Panc1 (cell line): ENCODE measurements around the gene ALKBH2.

Experiments
- POLR2AphosphoS5 ChIP-seq: IDR thresholded peaks from 2 replicates; pipeline ENCODE4 v1.6.1; 2012; ENCODE audit warnings: mild to moderate bottlenecking, low read depth, low read length, moderate library complexity
- SIN3A ChIP-seq: IDR thresholded peaks from 2 replicates; pipeline ENCODE4 v1.6.1; 2012; ENCODE audit warnings: low read depth, mild to moderate bottlenecking, low read length, moderate library complexity, borderline replicate concordance; ENCODE audit not compliant: insufficient read depth
- TCF7L2 ChIP-seq: IDR thresholded peaks from 2 replicates; pipeline ENCODE4 v1.6.1; 2011; ENCODE audit warnings: mild to moderate bottlenecking, low read depth, low read length, inconsistent platforms
- TF ChIP-seq, protein P1 (sequence below), 2 experiments: IDR thresholded peaks; 2 replicates each; pipeline ENCODE4 v1.6.1; 2011 to 2012; ENCODE audit warnings: low read depth in 2 of 2, control low read depth in 1 of 2, low read length in 1 of 2, mild to moderate bottlenecking in 1 of 2, moderate library complexity in 1 of 2; ENCODE audit not compliant: insufficient read depth in 1 of 2
- TF ChIP-seq, protein P2 (sequence below): fragments of 450-650 bp; IDR thresholded peaks from 2 replicates; pipeline ENCODE4 v1.5.1; 2017; ENCODE audit warnings: mild to moderate bottlenecking

DNA sequence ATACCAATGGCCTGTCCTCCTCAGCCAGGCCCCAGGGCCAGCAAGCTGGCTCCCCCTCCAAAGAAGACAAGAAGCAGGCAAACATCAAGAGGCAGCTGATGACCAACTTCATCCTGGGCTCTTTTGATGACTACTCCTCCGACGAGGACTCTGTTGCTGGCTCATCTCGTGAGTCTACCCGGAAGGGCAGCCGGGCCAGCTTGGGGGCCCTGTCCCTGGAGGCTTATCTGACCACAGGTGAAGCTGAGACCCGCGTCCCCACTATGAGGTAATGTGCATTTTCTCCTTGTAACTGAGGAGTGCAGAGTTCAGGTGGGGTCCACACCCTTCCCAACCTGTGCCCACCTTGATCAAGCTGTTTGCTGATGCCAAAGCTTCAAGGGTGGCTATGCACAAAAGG is 46.5 kb upstream of the ALKBH2 start:
- TF ChIP-seq, protein P1, sequence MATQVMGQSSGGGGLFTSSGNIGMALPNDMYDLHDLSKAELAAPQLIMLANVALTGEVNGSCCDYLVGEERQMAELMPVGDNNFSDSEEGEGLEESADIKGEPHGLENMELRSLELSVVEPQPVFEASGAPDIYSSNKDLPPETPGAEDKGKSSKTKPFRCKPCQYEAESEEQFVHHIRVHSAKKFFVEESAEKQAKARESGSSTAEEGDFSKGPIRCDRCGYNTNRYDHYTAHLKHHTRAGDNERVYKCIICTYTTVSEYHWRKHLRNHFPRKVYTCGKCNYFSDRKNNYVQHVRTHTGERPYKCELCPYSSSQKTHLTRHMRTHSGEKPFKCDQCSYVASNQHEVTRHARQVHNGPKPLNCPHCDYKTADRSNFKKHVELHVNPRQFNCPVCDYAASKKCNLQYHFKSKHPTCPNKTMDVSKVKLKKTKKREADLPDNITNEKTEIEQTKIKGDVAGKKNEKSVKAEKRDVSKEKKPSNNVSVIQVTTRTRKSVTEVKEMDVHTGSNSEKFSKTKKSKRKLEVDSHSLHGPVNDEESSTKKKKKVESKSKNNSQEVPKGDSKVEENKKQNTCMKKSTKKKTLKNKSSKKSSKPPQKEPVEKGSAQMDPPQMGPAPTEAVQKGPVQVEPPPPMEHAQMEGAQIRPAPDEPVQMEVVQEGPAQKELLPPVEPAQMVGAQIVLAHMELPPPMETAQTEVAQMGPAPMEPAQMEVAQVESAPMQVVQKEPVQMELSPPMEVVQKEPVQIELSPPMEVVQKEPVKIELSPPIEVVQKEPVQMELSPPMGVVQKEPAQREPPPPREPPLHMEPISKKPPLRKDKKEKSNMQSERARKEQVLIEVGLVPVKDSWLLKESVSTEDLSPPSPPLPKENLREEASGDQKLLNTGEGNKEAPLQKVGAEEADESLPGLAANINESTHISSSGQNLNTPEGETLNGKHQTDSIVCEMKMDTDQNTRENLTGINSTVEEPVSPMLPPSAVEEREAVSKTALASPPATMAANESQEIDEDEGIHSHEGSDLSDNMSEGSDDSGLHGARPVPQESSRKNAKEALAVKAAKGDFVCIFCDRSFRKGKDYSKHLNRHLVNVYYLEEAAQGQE (IDR thresholded peaks at IDR 0.05; ENCODE audit: insufficient read depth in 1 of 2, low read depth in 2 of 2, low read length in 1 of 2), result no peak
- TF ChIP-seq, protein P2, sequence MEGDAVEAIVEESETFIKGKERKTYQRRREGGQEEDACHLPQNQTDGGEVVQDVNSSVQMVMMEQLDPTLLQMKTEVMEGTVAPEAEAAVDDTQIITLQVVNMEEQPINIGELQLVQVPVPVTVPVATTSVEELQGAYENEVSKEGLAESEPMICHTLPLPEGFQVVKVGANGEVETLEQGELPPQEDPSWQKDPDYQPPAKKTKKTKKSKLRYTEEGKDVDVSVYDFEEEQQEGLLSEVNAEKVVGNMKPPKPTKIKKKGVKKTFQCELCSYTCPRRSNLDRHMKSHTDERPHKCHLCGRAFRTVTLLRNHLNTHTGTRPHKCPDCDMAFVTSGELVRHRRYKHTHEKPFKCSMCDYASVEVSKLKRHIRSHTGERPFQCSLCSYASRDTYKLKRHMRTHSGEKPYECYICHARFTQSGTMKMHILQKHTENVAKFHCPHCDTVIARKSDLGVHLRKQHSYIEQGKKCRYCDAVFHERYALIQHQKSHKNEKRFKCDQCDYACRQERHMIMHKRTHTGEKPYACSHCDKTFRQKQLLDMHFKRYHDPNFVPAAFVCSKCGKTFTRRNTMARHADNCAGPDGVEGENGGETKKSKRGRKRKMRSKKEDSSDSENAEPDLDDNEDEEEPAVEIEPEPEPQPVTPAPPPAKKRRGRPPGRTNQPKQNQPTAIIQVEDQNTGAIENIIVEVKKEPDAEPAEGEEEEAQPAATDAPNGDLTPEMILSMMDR, result no peak
- TF ChIP-seq TCF7L2, result no peak
- TF ChIP-seq POLR2AphosphoS5, result no peak
- TF ChIP-seq SIN3A, result no peak
